Activated CD4-positive, CD25-positive, alpha-beta regulatory T cell treated with anti-CD3 and anti-CD28 coated beads, Interleukin-2, amount 50 U/mL, for 24 hours (primary cell): ENCODE data around the gene NUP42.
"Not testable (repeated sequence)": the region's sequence is repeated elsewhere in the genome, so short reads cannot be mapped to it uniquely, and the experiment has no call there.

Source experiments
- ATAC-seq, 2 donors: fragments of 150-1000 bp; cut with Tn5 transposase; one replicate each; pipeline ENCODE4 v1.10.0; 2021; ENCODE audit warnings: mild to moderate bottlenecking in 1 of 2, moderate library complexity in 1 of 2

The NUP42 gene

GRCh38 chr7:23181684-23182553 lies at the start of gene NUP42:
Gene NUP42 (plus strand): TSS chr7:23182048. CDS start chr7:23182086, 38 bp downstream.
- ATAC-seq = peak; percentile 94 to 98

GRCh38 chr7:23133797-23134196 lies 48.1 kb upstream of the NUP42 start:
- no peak for ATAC-seq

- ATAC-seq = no peak
These were observed 46.1 kb upstream of the NUP42 start for GRCh38 chr7:23135755-23136154.

GRCh38 chr7:23136216-23136615 lies 45.6 kb upstream of the NUP42 start:
- no peak for ATAC-seq

GRCh38 chr7:23157679-23158078 lies 24.2 kb upstream of the NUP42 start:
- ATAC-seq = no peak

- ATAC-seq = no peak
These were observed 23.3 kb upstream of the NUP42 start for GRCh38 chr7:23158546-23158945.

- ATAC-seq = no peak
These were observed 20.4 kb upstream of the NUP42 start for GRCh38 chr7:23161482-23161881.

- no peak for ATAC-seq
These were observed 17.0 kb upstream of the NUP42 start for GRCh38 chr7:23164846-23165245.

- ATAC-seq = no peak
These were observed 16.5 kb upstream of the NUP42 start for GRCh38 chr7:23165316-23165715.

GRCh38 chr7:23167691-23168090 lies 14.2 kb upstream of the NUP42 start:
- ATAC-seq = no peak

GRCh38 chr7:23168111-23168885 lies 13.6 kb upstream of the NUP42 start:
- no peak for ATAC-seq

GRCh38 chr7:23175938-23176337 lies 5.9 kb upstream of the NUP42 start:
- no peak for ATAC-seq

GRCh38 chr7:23183279-23184012 lies 1.6 kb downstream of the NUP42 start:
- ATAC-seq = no peak

- ATAC-seq = no peak
These were observed 2.4 kb downstream of the NUP42 start for GRCh38 chr7:23184291-23184690.

- no peak for ATAC-seq
These were observed 3.0 kb downstream of the NUP42 start for GRCh38 chr7:23184709-23185359.

- no peak for ATAC-seq
These were observed 4.1 kb downstream of the NUP42 start for GRCh38 chr7:23185980-23186379.

GRCh38 chr7:23191022-23191421 lies 9.2 kb downstream of the NUP42 start:
- ATAC-seq = no peak

- not testable (repeated sequence) for ATAC-seq
These were observed 11.9 kb downstream of the NUP42 start for GRCh38 chr7:23193650-23194227.

GRCh38 chr7:23196306-23196705 lies 14.5 kb downstream of the NUP42 start:
- no peak for ATAC-seq

GRCh38 chr7:23197745-23198144 lies 15.9 kb downstream of the NUP42 start:
- ATAC-seq = not testable (repeated sequence)

- ATAC-seq = no peak
These were observed 18.5 kb downstream of the NUP42 start for GRCh38 chr7:23200331-23200730.

GRCh38 chr7:23204241-23204640 lies 22.4 kb downstream of the NUP42 start:
- ATAC-seq = no peak
